Activated CD8-positive, alpha-beta memory T cell treated with anti-CD3 and anti-CD28 coated beads, Interleukin-2, amount 10 ng/mL, durations not matched to agents 7 days and 5 days (primary cell): ENCODE data around the gene INTS14. TPM values are rescaled to one million over a fixed set of nuclear protein-coding genes. Genes with fewer than 3 reads are reported as not detected.
A peak's percentile ranks its signal among the peaks of the same experiment; 100 is the strongest.
"Not testable (repeated sequence)": the region's sequence is repeated elsewhere in the genome, so short reads cannot be mapped to it uniquely, and the experiment has no call there.

ENCODE experiments used
- ATAC-seq: fragments of 150-1000 bp; cut with Tn5 transposase; one replicate; pipeline ENCODE4 v1.10.0; 2021; ENCODE audit warnings: moderate library complexity
- CTCF ChIA-PET: fragments of 350-600 bp; sonication (Branson Sonifier 250); formaldehyde crosslinking; loops from one replicate; lab custom pipeline; 2021; ENCODE audit warnings: antibody characterized with exemption; lab: Charles Lee
- DNase-seq: peaks from one replicate; pipeline ENCODE4 v3.0.0-alpha.2; 2020
- H3K27ac Mint-ChIP-seq: one replicate; pipeline ENCODE4 v1.8.0; 2021; ENCODE audit warnings: mild to moderate bottlenecking, mixed read lengths
- H3K27me3 Mint-ChIP-seq: one replicate; pipeline ENCODE4 v1.8.0; 2021; ENCODE audit warnings: mixed read lengths
- H3K36me3 Mint-ChIP-seq: one replicate; pipeline ENCODE4 v1.8.0; 2021; ENCODE audit warnings: mild to moderate bottlenecking, mixed read lengths
- H3K4me1 Mint-ChIP-seq: one replicate; pipeline ENCODE4 v1.8.0; 2021; ENCODE audit warnings: mixed read lengths
- H3K4me3 Mint-ChIP-seq: one replicate; pipeline ENCODE4 v1.8.0; 2021; ENCODE audit warnings: mild to moderate bottlenecking, moderate library complexity, mixed read lengths
- H3K9me3 Mint-ChIP-seq: one replicate; pipeline ENCODE4 v1.8.0; 2022; ENCODE audit warnings: low read depth, mixed read lengths
- total RNA-seq, 2 experiments: library from RNA; stranded (reverse); gene quantifications; one replicate each; pipeline ENCODE4 v1.2.3, GENCODE V29; 2021

Gene INTS14
- total RNA-seq, 2 experiments from 2014 or later, result 44.2 to 51.7 TPM

- no peak overlapping the region for H3K27ac Mint-ChIP-seq
- no peaks in the 10 kb centered on the region for H3K9me3 Mint-ChIP-seq
- no peaks in the 10 kb centered on the region for H3K27me3 Mint-ChIP-seq
- ATAC-seq, result no peak
- no peak for DNase-seq
- peaks cover 51% of the 10 kb centered on the region for H3K36me3 Mint-ChIP-seq
- no peak overlapping the region for H3K4me3 Mint-ChIP-seq
- no peaks in the 10 kb centered on the region for H3K4me1 Mint-ChIP-seq
- CTCF ChIA-PET, result no interaction called here
These were observed 52.6 kb downstream of the INTS14 start for GRCh38 chr15:65558336-65558735.

GRCh38 chr15:65556622-65557021 lies 54.3 kb downstream of the INTS14 start:
- Mint-ChIP-seq H3K27me3 (no peaks in the 10 kb centered on the region), H3K36me3 (peaks cover 47% of the 10 kb centered on the region), H3K4me1 (no peaks in the 10 kb centered on the region), H3K9me3 (no peaks in the 10 kb centered on the region), H3K4me3 (no peak overlapping the region), H3K27ac (no peak overlapping the region)
- CTCF ChIA-PET, result no interaction called here
- no peak for DNase-seq
- ATAC-seq, result no peak

- CTCF ChIA-PET, result no interaction called here
- H3K4me3 Mint-ChIP-seq, result no peak overlapping the region
These were observed 57.2 kb downstream of the INTS14 start for GRCh38 chr15:65553691-65554090.

GRCh38 chr15:65552851-65553250 lies 58.1 kb downstream of the INTS14 start:
- not testable (repeated sequence) for ATAC-seq, H3K4me3 Mint-ChIP-seq, H3K27me3 Mint-ChIP-seq, H3K27ac Mint-ChIP-seq, DNase-seq, H3K9me3 Mint-ChIP-seq
- CTCF ChIA-PET, result interaction anchor here (1.0 kb wide), 1 partner anchor 22 kb away, joined by 3 read pairs; the partner anchor contains the start of gene HACD3
- Mint-ChIP-seq H3K36me3 (peaks cover 31% of the 10 kb centered on the region), H3K4me1 (peaks cover 12% of the 10 kb centered on the region)

More at GRCh38 chr15:65553691-65554090, 57.2 kb downstream of the INTS14 start:
- peaks cover 36% of the 10 kb centered on the region for H3K36me3 Mint-ChIP-seq
- H3K27ac Mint-ChIP-seq, result no peak overlapping the region
- H3K9me3 Mint-ChIP-seq, result no peaks in the 10 kb centered on the region
- DNase-seq (no peak), ATAC-seq (no peak)
- H3K27me3 Mint-ChIP-seq, result no peaks in the 10 kb centered on the region
- peaks cover 12% of the 10 kb centered on the region for H3K4me1 Mint-ChIP-seq

GRCh38 chr15:65551183-65551582 lies 59.7 kb downstream of the INTS14 start:
- CTCF ChIA-PET, result no interaction called here
- no peaks in the 10 kb centered on the region for H3K27me3 Mint-ChIP-seq
- H3K9me3 Mint-ChIP-seq, result no peaks in the 10 kb centered on the region
- peaks cover 27% of the 10 kb centered on the region for H3K36me3 Mint-ChIP-seq
- ATAC-seq, result no peak
- DNase-seq, result no peak
- H3K4me3 Mint-ChIP-seq, result no peak overlapping the region
- H3K27ac Mint-ChIP-seq, result no peak overlapping the region
- peaks cover 12% of the 10 kb centered on the region for H3K4me1 Mint-ChIP-seq

GRCh38 chr15:65550681-65551098 lies 60.2 kb downstream of the INTS14 start:
- CTCF ChIA-PET, result no interaction called here
- DNase-seq (no peak), ATAC-seq (no peak)
- Mint-ChIP-seq H3K27ac (peak overlapping the region; percentile 4), H3K4me3 (no peak overlapping the region), H3K9me3 (no peaks in the 10 kb centered on the region), H3K36me3 (peaks cover 25% of the 10 kb centered on the region), H3K27me3 (no peaks in the 10 kb centered on the region), H3K4me1 (peaks cover 12% of the 10 kb centered on the region)

- Mint-ChIP-seq H3K4me1 (peaks cover 12% of the 10 kb centered on the region), H3K36me3 (peaks cover 16% of the 10 kb centered on the region)
- ATAC-seq, H3K4me3 Mint-ChIP-seq, H3K27me3 Mint-ChIP-seq, H3K27ac Mint-ChIP-seq, DNase-seq, H3K9me3 Mint-ChIP-seq: not testable (repeated sequence)
- CTCF ChIA-PET, result interaction anchor here (0.7 to 1.3 kb wide), 4 partner anchors 10 to 37 kb away, joined by 3 to 5 read pairs (median 3); partner anchors contain the start of gene HACD3
These were observed 61.6 kb downstream of the INTS14 start for GRCh38 chr15:65549288-65549687.

- no peak for ATAC-seq
- Mint-ChIP-seq H3K27ac (no peak overlapping the region), H3K9me3 (no peaks in the 10 kb centered on the region), H3K27me3 (no peaks in the 10 kb centered on the region), H3K4me1 (peaks cover 18% of the 10 kb centered on the region), H3K36me3 (peaks cover 10% of the 10 kb centered on the region), H3K4me3 (no peak overlapping the region)
- no peak for DNase-seq
- CTCF ChIA-PET, result no interaction called here
These were observed 63.1 kb downstream of the INTS14 start for GRCh38 chr15:65547841-65548240.

GRCh38 chr15:65541231-65541820 lies 69.6 kb downstream of the INTS14 start:
- Mint-ChIP-seq H3K27me3 (no peaks in the 10 kb centered on the region), H3K36me3 (peaks cover 8% of the 10 kb centered on the region), H3K4me1 (peaks cover 7% of the 10 kb centered on the region), H3K4me3 (no peak overlapping the region), H3K27ac (no peak overlapping the region), H3K9me3 (no peaks in the 10 kb centered on the region)
- CTCF ChIA-PET, result no interaction called here
- no peak for DNase-seq
- ATAC-seq, result no peak

GRCh38 chr15:65540314-65540713 lies 70.6 kb downstream of the INTS14 start:
- Mint-ChIP-seq H3K36me3 (peaks cover 12% of the 10 kb centered on the region), H3K4me3 (no peak overlapping the region), H3K4me1 (peaks cover 7% of the 10 kb centered on the region), H3K27me3 (no peaks in the 10 kb centered on the region), H3K9me3 (no peaks in the 10 kb centered on the region), H3K27ac (no peak overlapping the region)
- CTCF ChIA-PET, result interaction anchor here (1.3 kb wide), 1 partner anchor 40 kb away, joined by 3 read pairs; no protein-coding TSS in a partner anchor
- ATAC-seq (no peak), DNase-seq (no peak)

GRCh38 chr15:65535192-65535591 lies 75.7 kb downstream of the INTS14 start:
- no peaks in the 10 kb centered on the region for H3K27me3 Mint-ChIP-seq
- DNase-seq, result no peak
- H3K27ac Mint-ChIP-seq, result no peak overlapping the region
- CTCF ChIA-PET, result no interaction called here
- ATAC-seq, result no peak
- no peaks in the 10 kb centered on the region for H3K9me3 Mint-ChIP-seq
- H3K36me3 Mint-ChIP-seq, result peaks cover 17% of the 10 kb centered on the region
- H3K4me1 Mint-ChIP-seq, result peaks cover 36% of the 10 kb centered on the region
- no peak overlapping the region for H3K4me3 Mint-ChIP-seq

- Mint-ChIP-seq H3K27ac (peak overlapping the region; percentile 20), H3K4me1 (peaks cover 40% of the 10 kb centered on the region), H3K4me3 (no peak overlapping the region), H3K27me3 (no peaks in the 10 kb centered on the region), H3K36me3 (peaks cover 16% of the 10 kb centered on the region), H3K9me3 (no peaks in the 10 kb centered on the region)
- no peak for ATAC-seq
- no peak for DNase-seq
- CTCF ChIA-PET, result no interaction called here
These were observed 77.7 kb downstream of the INTS14 start for GRCh38 chr15:65533057-65533756.

- Mint-ChIP-seq H3K9me3 (no peaks in the 10 kb centered on the region), H3K36me3 (peaks cover 12% of the 10 kb centered on the region), H3K27ac (no peak overlapping the region), H3K4me3 (no peak overlapping the region), H3K4me1 (peaks cover 38% of the 10 kb centered on the region), H3K27me3 (no peaks in the 10 kb centered on the region)
- DNase-seq (no peak), ATAC-seq (no peak)
- CTCF ChIA-PET, result no interaction called here
These were observed 78.2 kb downstream of the INTS14 start for GRCh38 chr15:65532738-65533051.
